ENCODE measurements around the gene FRMD4A.
"Not testable (repeated sequence)": the region's sequence is repeated elsewhere in the genome, so short reads cannot be mapped to it uniquely, and the experiment has no call there.

FRMD4A gene

GRCh38 chr10:14135196-14135595 is 195.5 kb downstream of the FRMD4A start:
- not testable (repeated sequence) for DNase-seq

- no peak for DNase-seq
Observed at GRCh38 chr10:14134275-14134674, 196.4 kb downstream of the FRMD4A start.

- no peak for DNase-seq
Observed at GRCh38 chr10:14131261-14131960, 199.3 kb downstream of the FRMD4A start.

- no peak for DNase-seq
Observed at GRCh38 chr10:14129770-14130169, 201.0 kb downstream of the FRMD4A start.

GRCh38 chr10:14128519-14128918 is 202.2 kb downstream of the FRMD4A start:
- no peak for DNase-seq

- no peak for DNase-seq
Observed at GRCh38 chr10:14126697-14127440, 203.9 kb downstream of the FRMD4A start.

- no peak for DNase-seq
Observed at GRCh38 chr10:14125564-14125963, 205.2 kb downstream of the FRMD4A start.

GRCh38 chr10:14124941-14125340 is 205.8 kb downstream of the FRMD4A start:
- DNase-seq = no peak

GRCh38 chr10:14123139-14123538 is 207.6 kb downstream of the FRMD4A start:
- DNase-seq = no peak

- no peak for DNase-seq
Observed at GRCh38 chr10:14120812-14121211, 209.9 kb downstream of the FRMD4A start.

- DNase-seq = no peak
Observed at GRCh38 chr10:14118953-14119352, 211.8 kb downstream of the FRMD4A start.

GRCh38 chr10:14116837-14117236 is 213.9 kb downstream of the FRMD4A start:
- no peak for DNase-seq

- no peak for DNase-seq
Observed at GRCh38 chr10:14116021-14116420, 214.7 kb downstream of the FRMD4A start.

GRCh38 chr10:14114791-14115190 is 215.9 kb downstream of the FRMD4A start:
- no peak for DNase-seq

GRCh38 chr10:14112056-14112455 is 218.7 kb downstream of the FRMD4A start:
- no peak for DNase-seq

GRCh38 chr10:14111208-14111607 is 219.5 kb downstream of the FRMD4A start:
- DNase-seq = no peak

- DNase-seq = no peak
Observed at GRCh38 chr10:14106828-14107227, 223.9 kb downstream of the FRMD4A start.

GRCh38 chr10:14102056-14102455 is 228.7 kb downstream of the FRMD4A start:
- DNase-seq = no peak

GRCh38 chr10:14099885-14100284 is 230.8 kb downstream of the FRMD4A start:
- DNase-seq = no peak

- DNase-seq = no peak
Observed at GRCh38 chr10:14093730-14094484, 236.8 kb downstream of the FRMD4A start.

GRCh38 chr10:14092799-14093198 is 237.9 kb downstream of the FRMD4A start:
- no peak for DNase-seq

GRCh38 chr10:14089556-14090292 is 241.0 kb downstream of the FRMD4A start:
- no peak for DNase-seq

- no peak for DNase-seq
Observed at GRCh38 chr10:14087566-14087965, 243.2 kb downstream of the FRMD4A start.
